Calu3 (cell line): ENCODE data around the gene CD38. TPM values are rescaled to one million over a fixed set of nuclear protein-coding genes. Genes with fewer than 3 reads are reported as not detected.
"Not testable (repeated sequence)": the region's sequence is repeated elsewhere in the genome, so short reads cannot be mapped to it uniquely, and the experiment has no call there.

ENCODE experiments used
- BruUV-seq: library from RNA; stranded (reverse); fragments of 400-500 nt; replicated peaks from 2 replicates; lab custom pipeline; 2021; lab: Mats Ljungman, UMichigan
- CTCF ChIA-PET: fragments of 300-600 bp; sonication (Branson Sonifier 250); formaldehyde crosslinking; loops from one replicate; lab custom pipeline; 2022; ENCODE audit warnings: antibody characterized with exemption; lab: Charles Lee
- DNase-seq: peaks from one replicate; pipeline ENCODE4 v3.0.0; 2022
- H3K27ac Mint-ChIP-seq: one replicate; pipeline ENCODE4 v1.8.0; 2022; ENCODE audit warnings: mixed read lengths; ENCODE audit not compliant: unreplicated experiment
- H3K27me3 Mint-ChIP-seq: one replicate; pipeline ENCODE4 v1.8.0; 2022; ENCODE audit warnings: mixed read lengths; ENCODE audit not compliant: unreplicated experiment
- H3K36me3 Mint-ChIP-seq: one replicate; pipeline ENCODE4 v1.8.0; 2022; ENCODE audit warnings: mild to moderate bottlenecking, moderate library complexity, mixed read lengths; ENCODE audit not compliant: insufficient read depth, unreplicated experiment
- H3K4me1 Mint-ChIP-seq: one replicate; pipeline ENCODE4 v1.8.0; 2022; ENCODE audit warnings: mild to moderate bottlenecking, low read depth, mixed read lengths; ENCODE audit not compliant: unreplicated experiment
- H3K4me3 Mint-ChIP-seq: one replicate; pipeline ENCODE4 v1.8.0; 2022; ENCODE audit warnings: mild to moderate bottlenecking, low read depth, moderate library complexity, mixed read lengths; ENCODE audit not compliant: unreplicated experiment
- H3K9me3 Mint-ChIP-seq: one replicate; pipeline ENCODE4 v1.8.0; 2022; ENCODE audit warnings: low read depth, mixed read lengths; ENCODE audit not compliant: unreplicated experiment
- CTCF ChIP-seq: fragments of 200-600 bp; IDR thresholded peaks from one replicate; pipeline ENCODE4 v1.8.0; 2022; ENCODE audit warnings: antibody characterized with exemption; ENCODE audit not compliant: unreplicated experiment
- intact Hi-C: fragments of 100-400 bp; cut with micrococcal nuclease; formaldehyde crosslinking; loops from one replicate; pipeline ENCODE4 v1.10.0; 2022; ENCODE audit not compliant: unreplicated experiment
- total RNA-seq: library from RNA; stranded (reverse); gene quantifications from 2 replicates; pipeline ENCODE4 v1.2.3, GENCODE V29; 2022

The CD38 gene
- total RNA-seq, 1 experiment from 2014 or later = 3.4 TPM

- H3K27ac Mint-ChIP-seq = no peak overlapping the region
- H3K4me1 Mint-ChIP-seq = no peaks in the 10 kb centered on the region
- CTCF ChIA-PET = no interaction called here
- intact Hi-C loops = no loop called here
- TF ChIP-seq CTCF = no peak
- no peak for DNase-seq
- no peaks in the 10 kb centered on the region for H3K9me3 Mint-ChIP-seq
- H3K4me3 Mint-ChIP-seq = no peak overlapping the region
- no peaks in the 10 kb centered on the region for H3K27me3 Mint-ChIP-seq
- H3K36me3 Mint-ChIP-seq = no peaks in the 10 kb centered on the region
- BruUV-seq = no TSS peak
Measured at GRCh38 chr4:15832523-15833451, 54.7 kb downstream of the CD38 start.

GRCh38 chr4:15833801-15834200, 55.7 kb downstream of the CD38 start:
- CTCF ChIA-PET = no interaction called here
- no peaks in the 10 kb centered on the region for H3K27me3 Mint-ChIP-seq
- no peak overlapping the region for H3K4me3 Mint-ChIP-seq
- no TSS peak for BruUV-seq
- H3K27ac Mint-ChIP-seq = no peak overlapping the region
- intact Hi-C loops = no loop called here
- DNase-seq = no peak
- H3K9me3 Mint-ChIP-seq = no peaks in the 10 kb centered on the region
- no peaks in the 10 kb centered on the region for H3K36me3 Mint-ChIP-seq
- H3K4me1 Mint-ChIP-seq = no peaks in the 10 kb centered on the region
- no peak for TF ChIP-seq CTCF

- Mint-ChIP-seq H3K9me3 (no peaks in the 10 kb centered on the region), H3K27ac (no peak overlapping the region), H3K36me3 (no peaks in the 10 kb centered on the region), H3K4me3 (no peak overlapping the region), H3K4me1 (no peaks in the 10 kb centered on the region), H3K27me3 (no peaks in the 10 kb centered on the region)
- peak; percentile 6 for DNase-seq
- TF ChIP-seq CTCF = no peak
- no TSS peak for BruUV-seq
- CTCF ChIA-PET = no interaction called here
- intact Hi-C loops = no loop called here
Measured at GRCh38 chr4:15836362-15836761, 58.2 kb downstream of the CD38 start.

- CTCF ChIA-PET = no interaction called here
- no peaks in the 10 kb centered on the region for H3K9me3 Mint-ChIP-seq
- no TSS peak for BruUV-seq
- H3K27me3 Mint-ChIP-seq = no peaks in the 10 kb centered on the region
- no peak for TF ChIP-seq CTCF
- intact Hi-C loops = no loop called here
- H3K27ac Mint-ChIP-seq = no peak overlapping the region
- no peak overlapping the region for H3K4me3 Mint-ChIP-seq
- no peaks in the 10 kb centered on the region for H3K36me3 Mint-ChIP-seq
- no peak for DNase-seq
- no peaks in the 10 kb centered on the region for H3K4me1 Mint-ChIP-seq
Measured at GRCh38 chr4:15837591-15837990, 59.5 kb downstream of the CD38 start.

- H3K27ac Mint-ChIP-seq, H3K4me3 Mint-ChIP-seq, H3K9me3 Mint-ChIP-seq, H3K4me1 Mint-ChIP-seq, CTCF ChIA-PET, H3K27me3 Mint-ChIP-seq, BruUV-seq, intact Hi-C loops, DNase-seq, H3K36me3 Mint-ChIP-seq: not testable (repeated sequence)
Measured at GRCh38 chr4:15841194-15841730, 63.1 kb downstream of the CD38 start.
